Measurements from ENCODE around the gene C22orf42.
"Not testable (repeated sequence)": the region's sequence is repeated elsewhere in the genome, so short reads cannot be mapped to it uniquely, and the experiment has no call there.

C22orf42 gene

DNA sequence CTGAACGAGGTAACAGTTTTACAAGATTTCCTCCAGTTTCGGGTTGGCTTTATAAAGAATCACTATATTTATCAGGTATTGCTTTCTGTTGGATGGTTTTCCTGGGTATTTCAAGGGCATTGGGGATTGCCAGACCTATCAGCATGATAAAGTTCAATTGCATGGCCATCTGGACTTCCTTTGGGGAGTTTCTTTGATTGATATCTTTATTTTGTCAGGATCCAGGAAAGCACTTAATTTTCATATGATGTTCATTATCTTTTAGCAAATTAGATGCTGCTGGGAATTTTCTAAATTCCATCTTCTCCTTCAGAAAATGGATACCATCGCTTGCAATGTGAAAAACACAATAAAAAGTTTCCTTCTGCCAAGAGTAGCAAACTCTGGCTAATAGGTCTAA lies 24.5 kb upstream of the C22orf42 start:
- DNase-seq = no peak

DNA sequence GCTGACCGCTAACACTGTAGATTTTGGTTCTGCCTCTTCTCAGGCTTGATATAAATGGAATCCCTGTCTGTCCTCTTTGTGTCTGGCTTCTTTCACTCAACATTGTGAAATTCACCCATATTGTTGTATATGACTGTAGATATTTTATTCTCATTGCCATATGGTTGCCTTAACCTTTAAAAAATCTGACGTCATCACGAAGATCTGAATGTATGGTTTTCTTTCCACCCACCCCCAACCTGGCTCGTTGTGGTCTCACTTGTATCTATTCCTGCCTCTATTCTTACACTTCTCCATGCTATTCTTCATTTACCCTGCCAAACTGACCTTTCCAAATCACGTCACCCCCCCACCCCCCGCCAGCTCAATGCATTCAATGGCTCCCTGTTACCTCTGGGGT lies 21.9 kb upstream of the C22orf42 start:
- DNase-seq = no peak

DNA sequence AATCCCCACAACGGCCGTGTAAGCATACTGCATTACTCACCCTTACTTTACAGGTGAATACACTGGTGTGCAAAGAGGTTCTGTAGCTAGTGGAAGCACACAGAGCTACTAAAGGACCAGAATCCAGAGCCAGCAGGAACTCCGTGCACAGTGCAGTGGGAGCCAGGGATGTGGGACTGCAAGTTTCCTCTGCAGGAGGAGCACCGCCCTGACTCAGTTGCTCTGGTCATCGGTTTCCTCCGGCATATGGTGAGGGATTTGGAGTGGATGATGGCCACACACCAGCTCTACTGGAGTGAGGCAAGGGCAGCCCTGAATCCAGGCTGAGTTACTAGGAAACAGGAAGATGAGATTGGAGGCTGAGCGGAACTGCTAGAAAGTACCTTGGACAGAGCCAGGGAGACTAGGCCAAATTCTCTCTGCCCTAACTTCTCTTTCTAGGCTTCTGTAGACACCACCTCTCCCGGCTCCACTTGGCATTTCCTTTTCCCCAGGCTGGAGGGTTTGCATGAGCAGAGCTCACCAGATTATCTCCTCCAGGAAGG lies 18.2 kb upstream of the C22orf42 start:
- no peak for DNase-seq

DNA sequence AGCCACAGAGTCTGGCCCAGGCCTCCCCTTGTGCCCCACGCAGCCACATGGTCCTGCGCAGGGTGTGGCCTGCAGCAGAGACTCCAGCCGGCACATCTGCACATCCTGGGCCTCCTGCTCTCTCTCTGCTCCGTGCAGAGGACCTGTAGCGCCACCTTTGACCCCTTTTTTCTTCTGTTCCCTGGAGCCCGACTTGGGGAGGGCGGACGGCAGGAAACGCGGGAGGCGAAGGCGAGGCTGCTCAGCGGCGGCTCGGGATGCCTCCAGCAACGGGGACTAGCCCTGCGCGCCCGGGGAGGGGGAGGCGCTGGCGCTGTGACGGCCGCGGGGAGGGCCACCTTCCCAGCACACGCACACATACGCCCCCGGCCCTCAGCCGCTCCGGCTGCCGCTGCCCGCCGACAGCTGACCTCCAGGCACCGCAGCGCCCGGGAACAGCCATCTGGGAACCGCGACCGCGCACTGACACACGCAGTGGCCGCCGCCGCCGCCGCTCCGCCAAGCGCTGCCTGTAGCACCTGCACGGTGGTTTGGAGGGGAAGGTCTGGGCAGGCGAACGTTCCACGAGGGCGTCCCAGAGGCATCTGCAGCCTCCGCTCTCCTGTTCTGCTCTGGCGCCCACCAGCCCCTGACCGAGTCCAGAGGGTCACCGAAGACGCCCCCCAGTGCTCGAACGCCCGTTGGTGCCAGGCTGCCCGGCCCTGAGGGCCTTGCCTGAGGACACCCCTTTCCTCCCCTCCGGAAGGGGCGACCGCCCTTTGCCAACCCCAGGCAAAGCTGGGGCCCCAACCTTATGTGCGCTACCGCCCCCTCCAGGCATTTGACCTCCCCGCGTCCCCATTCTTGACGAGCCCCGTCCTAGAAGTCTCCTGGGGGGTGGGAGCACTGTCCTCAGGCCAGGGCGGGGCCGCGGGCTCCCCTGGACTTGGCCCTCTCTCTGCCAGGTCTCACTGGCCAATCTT lies 16.9 kb upstream of the C22orf42 start:
- no peak for DNase-seq

DNA sequence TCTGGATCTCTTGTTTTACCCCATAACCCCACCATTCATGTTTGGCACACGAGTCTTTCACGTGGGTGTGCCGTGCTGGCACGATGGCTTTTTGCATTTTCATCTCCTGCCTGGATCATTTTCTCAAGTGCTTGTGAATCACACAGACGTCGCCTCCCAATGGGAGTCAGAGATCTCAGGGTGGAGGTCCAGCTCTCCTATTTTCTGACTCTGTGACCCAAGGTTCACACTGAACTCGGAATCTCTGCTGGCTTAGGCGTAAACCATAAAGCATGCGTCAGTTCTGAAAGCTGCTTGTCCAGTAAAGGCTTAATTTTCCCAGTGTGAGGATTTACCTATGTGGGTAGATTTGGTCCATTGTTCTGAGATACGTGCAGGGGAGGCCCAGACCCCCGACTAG lies 16.0 kb upstream of the C22orf42 start:
- DNase-seq = no peak

DNA sequence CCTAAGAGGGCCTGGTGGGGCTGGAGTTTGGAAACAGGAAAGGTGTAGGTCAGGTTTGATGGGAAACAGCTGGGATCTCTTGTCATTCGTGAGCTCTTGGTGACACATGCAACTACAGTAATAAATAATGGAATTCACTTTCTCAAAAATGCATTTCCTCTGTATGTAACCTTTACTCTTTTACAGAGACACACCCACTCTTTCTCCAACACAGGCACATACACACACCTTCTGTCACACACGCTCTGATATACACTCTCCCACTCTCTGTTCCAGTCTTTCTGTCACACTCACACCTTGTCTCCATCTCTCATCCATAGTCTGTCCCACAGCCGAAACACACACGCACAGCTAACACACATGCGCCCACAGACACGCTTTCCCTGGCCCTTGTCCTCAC lies 6.6 kb upstream of the C22orf42 start:
- no peak for DNase-seq

DNA sequence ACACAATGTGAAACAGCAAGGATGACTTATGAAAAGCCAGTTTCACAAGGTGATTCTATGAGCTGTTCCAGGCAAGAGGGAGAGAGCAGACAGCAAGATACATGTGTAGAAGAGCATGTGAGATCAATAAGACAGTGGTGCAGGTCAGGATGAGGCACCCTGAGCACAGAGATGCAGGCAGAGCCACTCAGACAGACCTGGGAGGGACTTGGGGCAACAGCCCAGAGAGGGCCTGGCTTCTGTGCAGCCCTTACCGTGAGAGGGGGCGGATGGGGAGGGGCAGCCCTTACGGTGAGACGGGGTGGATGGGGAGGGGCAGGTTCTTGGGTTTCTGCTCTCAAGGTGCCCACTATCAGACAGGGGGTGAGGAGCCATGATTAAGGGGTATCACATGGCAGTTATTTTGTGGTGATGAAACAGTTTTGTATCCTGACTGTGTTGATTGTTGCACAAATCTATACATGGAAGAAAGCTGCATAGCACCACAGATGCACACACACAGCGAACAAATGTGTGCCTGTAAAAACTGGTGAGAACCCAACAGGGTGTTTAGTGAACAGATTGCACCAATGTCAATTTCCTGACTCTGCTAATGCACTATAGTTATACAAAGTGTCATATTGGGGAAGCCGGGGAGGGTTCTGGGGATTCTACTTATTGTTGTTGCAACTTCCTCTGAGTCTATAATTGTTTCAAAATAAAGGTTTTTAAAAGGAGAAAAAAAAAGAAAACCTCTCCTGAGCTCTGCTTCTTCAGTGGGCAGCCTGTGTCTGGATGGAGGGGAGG lies 5.2 kb upstream of the C22orf42 start:
- DNase-seq = no peak

DNA sequence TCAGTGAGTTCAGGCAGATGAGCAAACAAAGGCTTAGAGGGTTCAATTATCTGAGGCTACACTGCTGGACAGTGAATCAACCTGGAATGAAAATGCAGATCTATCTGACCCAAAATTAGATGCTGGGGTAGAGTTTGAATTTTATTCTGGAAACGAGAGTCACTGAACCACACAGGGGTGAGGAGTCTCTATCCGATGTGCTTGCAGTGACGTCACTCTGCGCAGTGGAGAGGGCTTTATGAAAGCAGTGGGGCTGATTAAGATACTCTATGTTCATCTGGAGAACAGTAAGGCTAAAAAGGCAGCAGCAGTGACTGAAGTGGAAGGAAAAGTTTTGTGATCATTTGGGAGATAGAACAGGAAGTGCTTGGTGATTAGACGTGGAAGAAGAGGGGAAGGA lies 1.3 kb upstream of the C22orf42 start:
- not testable (repeated sequence) for DNase-seq

DNA sequence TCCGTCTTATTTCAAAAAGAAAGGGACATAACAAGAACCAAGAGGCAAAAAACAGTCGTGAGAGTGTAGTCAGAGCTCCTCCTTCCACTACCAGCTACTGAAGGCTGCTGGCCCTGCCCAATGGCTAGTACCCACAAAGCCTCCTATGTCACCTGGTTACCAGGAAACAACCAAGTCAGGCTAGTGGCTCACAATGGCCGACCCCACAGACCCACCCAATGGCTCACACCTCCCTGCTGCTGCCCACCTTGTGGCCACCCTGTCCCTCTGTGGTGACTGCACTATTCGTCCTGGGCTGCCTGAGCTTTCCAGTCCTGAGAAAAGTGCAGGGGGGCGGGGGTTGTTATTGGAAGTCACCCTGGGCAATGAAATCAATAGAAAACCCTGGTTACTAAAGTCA lies 1.5 kb downstream of the C22orf42 start:
- not testable (repeated sequence) for DNase-seq

DNA sequence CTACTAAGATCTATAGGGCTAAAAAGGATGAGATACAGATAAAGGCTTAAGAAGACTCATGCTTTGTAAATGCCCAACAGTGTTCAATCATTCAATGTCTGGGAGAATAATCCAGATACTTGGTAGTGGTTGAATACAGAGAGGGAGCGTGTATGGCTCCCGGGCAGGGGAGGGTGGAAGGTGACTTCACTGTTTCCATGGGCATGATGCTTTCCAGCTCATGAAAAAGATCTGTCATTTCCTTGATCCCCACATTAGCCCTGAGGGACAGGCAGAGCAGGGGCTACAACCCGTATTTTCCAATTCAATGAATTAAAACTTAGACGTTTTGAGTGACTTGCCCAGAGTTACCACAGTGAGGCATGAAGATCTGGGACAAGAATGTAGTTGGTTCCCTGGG lies 4.4 kb downstream of the C22orf42 start:
- DNase-seq = not testable (repeated sequence)

DNA sequence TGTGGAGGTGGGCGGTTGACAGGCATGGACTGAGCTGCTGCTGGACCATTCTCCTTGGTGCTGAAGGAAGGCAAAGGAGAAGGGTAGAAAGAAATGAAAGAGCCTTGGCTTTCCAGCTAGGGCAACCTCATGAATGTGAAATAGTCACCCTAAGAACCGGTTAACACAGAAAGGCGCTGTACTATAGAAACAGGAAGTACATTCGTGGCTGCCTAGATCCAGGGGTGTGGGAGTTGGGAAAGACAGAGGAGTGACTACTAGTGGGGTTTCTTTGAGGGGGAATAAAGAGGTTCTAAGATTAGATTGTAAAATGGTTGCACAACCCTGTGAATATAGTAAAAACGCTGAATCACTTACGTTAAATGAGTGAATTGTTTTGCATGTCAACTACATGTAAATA lies 7.5 kb downstream of the C22orf42 start:
- not testable (repeated sequence) for DNase-seq

DNA sequence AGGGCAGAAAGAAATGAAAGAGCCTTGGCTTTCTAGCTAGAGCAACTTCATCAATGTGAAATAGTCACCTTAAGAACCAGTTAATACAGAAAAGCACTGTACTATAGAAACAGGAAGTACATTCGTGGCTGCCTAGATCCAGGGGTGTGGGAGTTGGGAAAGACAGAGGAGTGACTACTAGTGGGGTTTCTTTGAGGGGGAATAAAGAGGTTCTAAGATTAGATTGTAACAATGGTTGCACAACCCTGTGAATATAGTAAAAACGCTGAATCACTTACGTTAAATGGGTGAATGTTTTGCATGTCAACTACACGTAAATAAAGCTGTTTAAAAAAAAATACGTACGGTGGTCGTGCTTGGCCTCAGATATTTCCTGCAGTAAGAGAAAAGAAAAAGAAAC lies 8.5 kb downstream of the C22orf42 start:
- DNase-seq = not testable (repeated sequence)

DNA sequence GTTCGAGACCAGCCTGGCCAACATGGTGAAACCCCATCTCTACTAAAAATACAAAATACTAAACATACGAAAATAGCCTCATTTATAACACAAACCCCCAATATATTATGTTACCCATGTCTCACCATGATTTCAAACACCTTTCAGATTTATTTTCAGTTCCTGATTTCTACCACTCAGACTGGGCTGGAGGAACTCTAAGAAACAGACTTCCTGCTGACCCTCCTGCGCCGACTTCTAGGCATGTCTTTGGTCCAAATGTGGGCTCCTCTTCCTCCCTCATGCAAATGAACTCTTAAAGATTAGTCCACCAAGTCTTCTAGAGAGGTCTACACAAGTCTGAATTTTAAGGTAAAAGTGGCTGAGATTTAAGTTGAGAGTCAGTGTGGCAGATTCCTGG lies 10.7 kb downstream of the C22orf42 start:
- not testable (repeated sequence) for DNase-seq

DNA sequence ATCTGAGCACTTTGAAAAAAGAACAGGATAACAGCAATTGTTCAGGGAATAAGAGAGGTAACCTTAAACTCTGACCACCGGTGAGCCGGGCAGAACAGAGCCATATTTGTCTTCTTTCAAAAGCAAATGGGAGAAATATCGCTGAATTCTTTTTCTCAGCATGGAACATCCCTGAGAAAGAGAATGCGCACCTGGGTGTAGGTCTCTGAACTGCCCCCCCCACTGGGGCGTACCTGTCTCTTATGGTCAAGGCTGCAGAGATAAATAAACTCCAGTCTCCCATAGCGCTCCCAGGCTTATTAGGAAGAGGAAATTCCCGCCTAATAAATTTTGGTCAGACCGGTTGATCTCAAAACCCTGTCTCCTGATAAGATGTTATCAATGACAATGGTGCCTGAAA lies 12.0 kb downstream of the C22orf42 start:
- not testable (repeated sequence) for DNase-seq

DNA sequence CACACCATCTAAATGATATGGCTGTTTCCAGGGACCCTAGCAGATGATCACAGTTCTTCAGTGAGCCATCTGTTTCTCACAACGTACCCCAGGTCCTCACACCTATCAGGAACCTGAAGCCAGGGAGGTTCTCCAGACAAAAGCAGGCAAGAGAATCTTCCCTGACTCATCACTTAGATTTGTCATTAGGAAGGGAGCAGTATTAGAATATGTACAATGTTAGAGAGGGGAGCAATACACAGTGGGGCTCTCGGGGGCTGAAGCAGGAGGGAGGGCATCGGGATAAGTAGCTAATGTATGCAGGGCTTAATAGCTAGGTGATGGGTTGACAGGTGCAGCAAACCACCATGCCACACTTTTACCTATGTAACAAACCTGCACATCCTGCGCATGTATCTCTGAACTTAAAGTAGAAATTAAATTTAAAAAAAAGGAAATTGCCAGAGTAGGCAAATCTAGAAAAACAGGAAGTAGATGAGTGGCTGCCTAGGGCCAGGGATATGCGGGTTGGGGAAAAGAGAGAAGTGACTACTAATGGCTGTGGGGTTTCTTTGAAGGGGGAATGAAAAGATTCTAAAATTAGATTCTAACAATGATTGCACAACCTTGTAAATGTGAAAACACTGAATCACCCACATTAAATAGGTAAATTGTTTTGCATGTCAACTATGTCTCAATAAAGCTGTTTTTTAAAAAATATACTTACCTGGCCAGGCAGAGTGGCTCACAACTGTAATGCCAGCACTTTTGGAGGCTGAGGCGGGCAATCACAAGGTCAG lies 14.4 kb downstream of the C22orf42 start:
- DNase-seq = no peak

DNA sequence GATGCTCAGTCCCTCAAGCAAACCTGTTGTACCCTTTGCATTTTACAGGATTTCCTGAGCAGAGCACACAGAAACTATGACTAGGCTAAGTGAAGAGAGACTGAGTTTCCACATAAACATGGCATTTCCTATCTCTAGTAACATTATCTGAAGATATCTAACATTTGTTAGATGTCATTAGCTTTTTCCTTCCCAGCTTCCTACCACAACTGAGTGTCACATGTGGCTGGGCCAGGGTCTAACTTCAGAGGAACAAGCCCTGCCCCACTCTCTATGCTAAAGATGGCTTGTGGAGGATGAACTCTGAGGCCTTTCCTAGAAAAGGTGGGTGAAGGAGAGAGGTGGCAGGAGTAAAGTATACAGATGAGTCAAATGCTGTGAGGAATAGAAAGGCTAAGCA lies 16.5 kb downstream of the C22orf42 start:
- DNase-seq = no peak

DNA sequence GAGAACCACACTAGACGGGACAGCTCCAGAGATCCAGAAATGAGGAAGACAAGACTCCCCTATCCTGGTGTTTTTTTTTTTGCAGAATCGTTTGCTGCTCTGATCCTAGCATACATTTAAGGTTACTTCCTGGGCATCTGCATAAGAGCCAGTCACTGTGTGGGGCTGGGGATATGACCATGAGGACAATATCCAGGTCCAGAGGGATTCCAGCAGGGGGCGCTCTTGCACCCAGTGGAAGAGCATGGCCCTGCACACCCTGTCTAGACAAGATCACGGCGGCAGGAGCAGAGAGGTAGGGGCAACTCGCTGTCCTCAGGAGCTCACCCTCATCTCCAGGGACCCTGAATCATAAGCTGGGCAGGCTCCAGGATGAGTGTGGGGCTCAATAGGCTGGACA lies 18.4 kb downstream of the C22orf42 start:
- DNase-seq = not testable (repeated sequence)

DNA sequence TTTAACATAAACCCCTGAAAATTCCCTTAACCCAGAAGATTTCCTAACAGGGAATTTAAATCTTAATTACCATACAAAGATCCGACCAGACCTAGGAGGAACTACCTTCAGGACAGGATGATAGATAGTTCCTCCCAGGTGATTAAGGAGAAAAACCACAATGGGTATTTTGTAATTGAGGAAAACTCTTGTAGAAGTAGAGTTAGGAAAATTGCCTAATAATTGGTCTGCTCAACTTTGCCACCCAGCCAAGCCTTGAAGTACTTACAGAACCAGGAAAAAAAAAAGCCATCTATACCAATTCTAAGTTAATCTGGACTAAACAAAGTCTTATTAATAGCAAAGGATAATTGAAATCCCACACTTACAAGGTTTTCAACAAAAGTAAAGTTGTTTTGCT lies 20.5 kb downstream of the C22orf42 start:
- not testable (repeated sequence) for DNase-seq

DNA sequence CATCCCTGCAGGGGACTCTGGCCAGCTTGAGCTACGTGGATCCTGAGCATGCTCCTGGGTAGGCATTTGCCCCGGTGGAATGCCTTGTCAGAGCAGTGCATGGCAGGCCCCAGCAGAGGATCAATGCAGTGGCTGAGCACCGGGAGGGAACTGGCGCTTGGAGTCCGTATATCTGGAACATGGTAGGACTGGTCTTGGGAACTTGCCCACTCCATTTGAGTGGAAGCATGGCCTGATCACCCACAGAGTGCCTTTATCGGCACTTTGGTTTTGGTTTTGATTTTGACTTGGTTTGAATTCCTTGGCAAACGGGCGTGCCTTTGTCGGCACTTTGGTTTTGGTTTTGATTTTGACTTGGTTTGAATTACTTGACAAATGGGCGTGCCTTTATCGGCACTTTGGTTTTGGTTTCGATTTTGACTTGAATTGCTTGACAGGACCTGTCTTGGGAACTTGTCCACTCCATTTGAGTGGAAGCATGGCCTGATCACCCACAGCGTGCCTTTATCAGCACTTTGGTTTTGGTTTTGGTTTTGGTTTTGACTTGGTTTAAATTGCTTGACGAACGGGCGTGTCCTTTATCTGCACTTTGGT lies 21.3 kb downstream of the C22orf42 start:
- peak; percentile 33 for DNase-seq

DNA sequence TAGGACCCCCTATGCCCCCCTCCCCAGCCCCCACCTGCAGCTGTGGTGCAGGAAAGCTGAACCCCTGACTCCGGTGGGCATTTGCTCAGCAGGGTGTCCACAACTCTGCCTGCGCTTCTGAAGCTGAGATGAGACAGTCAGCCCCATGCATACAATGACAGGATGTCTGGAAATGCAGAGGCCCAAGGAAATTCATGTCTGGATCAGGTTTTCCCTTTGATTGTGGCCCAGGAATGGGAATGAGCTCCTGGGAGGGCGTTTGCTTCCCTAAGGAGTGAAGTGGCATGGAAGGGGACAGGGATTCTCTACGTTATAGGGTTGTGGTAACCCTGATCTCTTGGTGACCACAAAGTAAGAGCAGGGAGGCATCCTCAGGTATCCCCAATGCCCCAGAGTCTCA lies 22.2 kb downstream of the C22orf42 start:
- DNase-seq = not testable (repeated sequence)

DNA sequence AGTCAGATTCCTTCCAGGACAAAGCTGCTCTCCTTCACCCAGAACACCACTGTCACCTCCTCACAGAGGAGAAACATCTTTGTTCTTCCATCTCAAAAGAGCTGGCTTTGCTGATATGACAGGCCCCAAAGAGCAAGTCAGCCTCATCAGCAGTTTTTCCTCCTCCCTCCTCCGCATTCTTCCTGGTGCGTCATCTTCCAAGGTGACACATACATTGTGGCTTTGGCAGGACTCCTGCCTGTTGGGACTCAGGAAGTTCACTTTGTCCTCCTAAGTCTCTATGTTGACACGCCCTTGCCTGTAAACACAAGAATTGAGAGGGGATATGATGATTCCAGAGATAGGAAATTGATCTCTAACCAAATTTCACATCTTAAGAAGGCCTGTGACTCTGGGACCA lies 23.1 kb downstream of the C22orf42 start:
- not testable (repeated sequence) for DNase-seq

DNA sequence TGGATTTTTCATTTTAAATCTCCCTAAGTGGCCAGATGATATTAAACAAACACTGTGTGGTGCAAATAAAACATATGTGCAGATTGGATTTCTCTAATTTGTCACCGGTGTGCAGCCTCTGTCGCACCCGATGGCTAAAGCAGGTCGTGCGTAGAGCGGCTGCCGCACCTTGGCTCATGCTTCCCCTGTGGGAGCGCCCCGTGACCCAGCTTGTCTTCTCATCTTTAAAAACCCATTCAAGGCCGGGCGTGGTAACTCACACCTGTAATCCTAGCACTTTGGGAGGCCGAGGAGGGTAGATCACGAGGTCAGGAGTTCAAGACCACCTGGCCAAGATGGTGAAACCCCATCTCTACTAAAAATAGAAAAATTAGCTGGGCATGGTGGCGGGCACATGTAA lies 24.3 kb downstream of the C22orf42 start:
- DNase-seq = not testable (repeated sequence)
